Inferior parietal cortex (tissue), 1 donor: ENCODE data around the gene RIMS1.

ENCODE experiments used
- DNase-seq: peaks from one replicate; pipeline ENCODE4 v3.0.0-alpha.2; 2016; ENCODE audit errors: extremely low spot score

RIMS1 gene

DNA sequence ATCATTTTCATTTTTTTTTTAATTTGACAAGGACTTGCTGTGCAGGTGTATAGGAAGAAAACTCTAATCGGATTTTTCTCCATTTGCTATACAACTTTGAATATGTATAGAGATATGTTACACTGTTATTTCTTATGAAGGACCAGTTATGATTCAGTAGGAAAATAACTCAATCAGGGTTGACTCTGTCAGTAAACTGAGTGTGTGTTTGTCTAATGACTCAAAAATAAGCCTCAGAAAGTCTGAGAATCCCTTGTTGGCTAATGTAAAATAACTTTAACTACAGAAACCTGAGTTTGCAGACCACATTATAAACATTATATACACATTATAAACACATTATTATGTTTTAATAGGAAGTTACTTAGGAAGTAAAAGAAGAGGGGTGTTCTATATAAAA lies 352.6 kb downstream of the RIMS1 start:
- DNase-seq = no peak

DNA sequence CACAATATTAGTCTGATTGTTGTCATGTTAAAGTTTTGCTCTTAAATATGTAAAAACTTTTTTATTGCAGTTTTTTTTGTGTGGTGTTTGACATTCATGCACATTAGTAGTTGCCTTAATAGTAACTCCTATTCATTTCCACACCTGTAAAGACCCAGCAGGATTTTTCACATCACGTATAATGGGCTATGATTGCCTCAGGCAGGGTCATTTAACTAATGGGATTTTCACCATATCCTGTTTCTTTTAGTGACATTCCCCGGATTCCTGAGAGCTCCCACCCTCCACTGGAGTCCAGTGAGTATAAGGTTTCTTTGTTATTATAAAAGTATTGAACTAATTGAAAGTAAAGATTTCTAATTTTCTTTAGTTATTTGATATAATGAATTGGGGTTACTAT lies 359.2 kb downstream of the RIMS1 start:
- DNase-seq = no peak

DNA sequence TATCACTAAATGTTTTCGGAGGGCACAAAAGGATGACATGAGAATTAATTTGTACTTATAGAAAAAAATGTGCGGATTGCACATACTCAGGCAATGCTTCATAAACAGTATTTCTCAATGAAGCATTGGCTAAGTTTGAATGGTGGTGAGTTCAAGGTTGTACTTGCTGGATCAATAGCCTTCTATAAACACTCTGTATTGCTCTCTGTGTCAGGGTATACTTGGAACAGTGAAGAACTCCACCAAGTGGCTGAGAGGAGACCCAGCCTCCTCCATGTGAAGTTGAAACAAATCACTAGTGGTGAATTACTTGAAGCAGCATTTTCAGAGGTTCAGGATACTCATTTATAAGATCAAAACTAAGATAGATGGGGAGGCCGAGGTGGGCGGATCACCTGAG lies 360.6 kb downstream of the RIMS1 start:
- no peak for DNase-seq

DNA sequence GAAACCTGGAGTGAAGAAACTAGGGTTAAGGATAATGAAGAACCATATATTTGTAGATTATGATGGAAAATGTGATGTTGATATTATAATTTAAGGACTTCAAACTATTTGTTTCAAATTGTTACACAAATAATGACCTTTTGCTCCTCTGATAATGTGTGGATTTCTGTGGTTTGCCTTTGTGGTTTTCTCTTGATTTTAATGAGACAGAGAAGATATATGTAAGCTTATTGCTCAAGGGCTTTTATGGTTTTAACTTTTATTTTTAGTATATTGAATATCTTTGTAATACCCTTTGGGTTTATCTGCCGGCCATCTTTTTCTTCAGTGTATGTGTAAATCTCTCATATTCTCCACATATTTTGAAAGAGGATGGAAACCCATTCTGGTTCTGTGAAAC lies 362.3 kb downstream of the RIMS1 start:
- no peak for DNase-seq

DNA sequence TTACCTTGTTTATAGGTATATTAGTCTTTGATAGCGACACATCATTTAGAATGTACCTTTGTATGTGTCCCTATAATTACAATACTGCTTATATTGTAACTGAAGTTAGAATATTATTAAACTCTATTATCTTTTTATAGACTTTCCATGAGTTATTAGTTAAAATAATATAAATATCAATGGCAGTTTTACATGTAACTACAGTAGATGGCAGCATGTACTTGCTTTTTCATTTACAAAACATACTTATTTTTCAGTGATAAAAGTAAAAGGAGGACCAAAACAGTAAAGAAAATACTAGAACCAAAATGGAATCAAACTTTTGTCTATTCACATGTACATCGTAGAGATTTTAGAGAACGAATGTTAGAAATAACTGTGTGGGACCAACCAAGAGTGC lies 364.3 kb downstream of the RIMS1 start:
- no peak for DNase-seq

DNA sequence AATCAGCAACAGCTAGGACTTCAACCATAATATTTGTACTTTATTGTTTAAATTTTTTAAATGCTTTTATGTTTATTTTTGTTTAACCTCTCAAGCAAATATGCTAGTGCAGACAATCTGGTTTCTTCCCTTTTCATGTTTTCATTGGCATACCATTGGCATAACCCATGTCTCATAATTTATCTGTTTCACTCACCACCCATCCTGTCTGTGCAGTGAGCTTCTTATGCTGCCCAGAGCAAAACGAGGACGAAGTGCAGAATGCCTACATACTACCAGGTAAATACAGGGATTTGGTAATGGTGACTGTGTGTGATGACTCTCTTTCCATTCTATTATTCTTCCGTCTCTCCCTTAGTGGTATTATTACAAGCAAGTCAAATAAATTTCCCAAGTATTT lies 374.1 kb downstream of the RIMS1 start:
- DNase-seq = no peak

DNA sequence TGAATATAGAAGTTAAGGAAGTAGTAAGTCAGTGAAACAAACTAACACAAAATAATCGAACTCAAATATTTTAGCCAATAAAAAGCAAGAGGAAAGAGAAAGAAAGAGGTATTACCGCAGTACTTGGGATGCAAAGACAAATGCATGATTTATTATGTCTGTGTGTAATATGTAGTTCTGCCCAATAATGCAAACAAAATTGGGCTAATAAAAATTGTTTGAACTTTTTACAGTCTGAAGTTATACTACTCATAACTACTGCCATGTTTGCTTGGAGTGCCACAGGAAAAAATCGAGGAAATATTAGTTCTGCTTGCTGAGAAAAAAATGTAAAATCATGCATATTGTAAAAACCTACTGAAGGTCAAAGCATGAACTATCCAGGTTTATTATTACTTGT lies 375.2 kb downstream of the RIMS1 start:
- DNase-seq = no peak

DNA sequence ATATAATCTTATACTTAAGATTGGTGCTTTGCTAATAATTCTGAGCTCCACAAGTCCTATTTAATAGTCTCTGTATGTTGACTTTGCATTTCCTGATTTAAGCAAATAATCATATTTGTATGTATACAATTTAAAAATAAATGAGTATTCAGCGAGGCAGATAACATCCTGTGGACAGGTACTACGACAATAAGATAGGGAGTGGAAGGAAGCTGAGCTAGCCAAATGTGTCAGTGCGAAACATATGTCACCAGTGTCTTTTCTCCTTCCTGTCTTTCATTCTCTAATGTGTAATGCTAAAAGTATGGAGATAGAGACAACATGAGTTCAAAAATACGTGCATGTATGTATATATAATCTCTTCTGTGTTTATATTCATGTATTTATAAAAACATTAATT lies 375.9 kb downstream of the RIMS1 start:
- DNase-seq = no peak

DNA sequence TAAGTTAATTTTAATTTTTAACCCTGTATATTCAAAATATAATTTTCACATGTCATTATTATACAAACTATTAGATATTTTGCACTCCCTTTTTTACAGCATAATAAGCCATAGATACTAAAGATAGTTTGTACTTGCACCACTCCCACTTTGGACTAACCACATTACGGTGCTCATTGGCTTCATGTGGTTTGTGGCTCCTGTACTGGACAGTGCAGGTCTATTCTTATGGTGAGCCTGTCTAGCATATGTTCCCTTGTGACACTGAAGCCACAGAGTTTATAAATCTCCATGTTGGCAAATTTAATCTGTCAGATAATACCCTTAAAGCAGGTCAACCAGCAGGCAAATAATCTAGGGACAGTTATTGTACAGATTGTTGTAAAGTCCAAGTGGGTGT lies 381.1 kb downstream of the RIMS1 start:
- DNase-seq = no peak

DNA sequence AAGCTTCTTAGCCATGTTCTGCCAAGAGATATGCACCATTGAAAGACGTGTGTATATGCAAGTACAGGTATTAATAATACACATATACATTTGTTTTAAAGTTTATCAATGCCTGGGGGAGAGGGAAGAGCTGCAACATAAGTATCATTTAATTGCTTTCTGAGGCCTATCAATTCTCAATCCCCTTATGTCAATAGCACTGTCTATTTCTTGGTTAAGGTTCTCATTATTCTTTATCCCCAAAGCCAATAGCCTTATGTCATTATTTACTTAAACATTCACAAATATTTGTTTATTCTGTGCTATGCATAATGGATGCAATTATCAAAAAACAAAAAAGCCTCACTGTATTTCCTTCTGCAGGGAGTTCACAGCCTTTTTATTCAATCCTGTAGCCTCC lies 385.2 kb downstream of the RIMS1 start:
- no peak for DNase-seq

DNA sequence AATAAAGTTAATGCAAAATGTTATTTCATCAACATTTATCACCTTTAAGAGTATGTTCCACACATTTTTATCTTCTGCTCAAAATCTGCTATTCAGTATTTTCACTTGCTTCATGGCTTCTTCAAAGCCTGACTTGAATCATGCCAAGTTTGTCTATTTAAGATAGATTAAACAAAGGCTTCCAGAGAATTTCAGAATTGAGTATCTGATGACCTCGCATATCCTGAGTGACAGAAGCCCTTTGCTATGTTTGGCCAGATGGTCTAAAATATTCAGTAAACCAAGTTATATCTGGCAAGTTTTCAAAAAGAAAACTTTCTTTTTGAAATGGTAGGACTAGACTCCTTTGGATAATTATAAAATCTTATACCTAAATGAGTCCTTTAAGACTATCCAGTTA lies 386.6 kb downstream of the RIMS1 start:
- no peak for DNase-seq

DNA sequence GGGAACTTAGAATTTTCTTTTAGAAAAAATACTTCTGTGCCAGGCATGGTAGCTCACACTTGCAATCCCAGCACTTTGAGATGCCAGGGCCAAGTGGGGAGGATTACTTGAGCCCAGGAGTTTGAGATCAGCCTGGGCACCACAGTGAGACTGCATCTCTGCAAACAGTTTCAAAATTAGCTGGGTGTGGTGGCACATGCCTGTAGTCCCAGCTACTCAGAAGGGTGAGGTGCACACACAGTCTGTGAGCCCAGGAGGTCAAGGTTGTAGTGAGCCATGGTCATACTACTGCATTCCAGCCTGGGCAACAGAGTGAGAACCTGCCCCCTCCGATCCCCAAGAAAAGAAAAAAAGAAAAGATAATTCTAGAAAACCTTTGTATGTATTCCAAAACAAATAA lies 389.5 kb downstream of the RIMS1 start:
- DNase-seq = no peak

DNA sequence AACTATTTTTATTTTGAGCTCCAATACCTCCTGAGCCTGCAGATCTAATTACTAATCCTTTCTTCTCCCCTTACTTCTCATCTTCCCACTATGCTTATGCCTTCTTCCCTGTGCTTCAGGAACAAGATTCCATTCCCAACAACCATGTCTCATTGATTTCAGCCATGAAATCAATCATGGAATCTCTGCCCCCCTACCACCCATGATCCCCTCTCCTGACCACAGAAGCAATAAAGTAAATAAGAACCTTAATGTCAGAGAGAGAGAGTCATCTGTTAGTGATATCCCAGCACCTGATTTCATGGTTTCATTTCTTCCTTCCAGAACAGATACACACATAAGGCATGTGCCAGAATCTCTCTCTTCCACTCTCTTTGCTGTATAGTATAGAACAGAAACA lies 395.9 kb downstream of the RIMS1 start:
- no peak for DNase-seq

DNA sequence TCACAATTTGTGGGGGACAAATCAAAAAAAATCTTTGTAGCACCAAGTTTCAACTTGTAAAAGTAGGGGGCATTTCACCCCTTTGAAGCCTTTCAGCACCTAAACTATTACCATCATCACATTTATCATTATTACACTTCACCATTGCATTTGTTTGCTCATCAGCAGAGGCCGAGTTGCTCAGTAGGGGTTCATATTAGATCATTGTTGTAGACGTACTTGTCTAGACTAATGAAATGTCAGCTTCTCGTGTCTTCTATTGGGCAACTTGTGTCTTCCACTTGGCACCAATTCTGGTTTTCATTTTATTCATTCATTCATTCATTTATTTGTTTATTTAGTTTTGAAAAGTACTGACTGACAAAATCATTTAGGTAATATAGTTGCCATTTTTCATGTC lies 397.2 kb downstream of the RIMS1 start:
- no peak for DNase-seq

DNA sequence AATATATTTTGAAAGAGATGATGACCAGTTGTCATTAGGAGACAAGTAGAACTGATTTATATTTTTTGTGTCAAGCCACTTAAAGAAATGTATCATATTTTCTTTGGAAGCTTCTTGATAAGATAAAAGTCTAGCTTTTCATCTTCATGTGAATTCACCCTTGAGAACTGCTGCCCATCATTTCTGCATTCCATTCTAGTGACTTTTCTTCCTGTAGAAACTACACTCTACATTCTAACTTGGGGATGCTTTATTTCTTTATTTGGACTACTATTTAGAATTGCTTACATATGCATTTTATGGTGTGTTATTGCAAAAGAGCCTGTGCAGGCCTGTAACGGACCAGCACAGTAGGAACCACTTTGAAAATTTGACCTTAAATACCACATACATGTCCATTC lies 400.6 kb downstream of the RIMS1 start:
- DNase-seq = no peak

DNA sequence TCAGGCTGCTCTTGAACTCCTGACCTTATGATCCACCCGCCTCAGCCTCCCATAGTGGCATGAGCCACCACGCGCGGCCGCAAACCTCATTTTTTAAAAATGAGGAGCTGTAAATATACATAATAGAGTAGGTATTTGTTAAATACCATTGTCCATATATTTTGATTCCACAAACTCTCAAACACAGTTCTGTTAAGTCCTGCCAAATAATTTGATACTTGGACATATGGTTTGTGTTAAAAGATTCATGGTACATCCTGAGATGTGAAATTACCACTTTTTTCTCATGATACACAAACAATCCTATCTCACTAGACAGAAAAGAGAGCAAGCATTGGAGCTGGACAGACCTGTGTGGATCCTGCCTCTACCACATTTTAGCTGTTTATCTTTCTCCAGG lies 401.5 kb downstream of the RIMS1 start:
- DNase-seq = no peak

DNA sequence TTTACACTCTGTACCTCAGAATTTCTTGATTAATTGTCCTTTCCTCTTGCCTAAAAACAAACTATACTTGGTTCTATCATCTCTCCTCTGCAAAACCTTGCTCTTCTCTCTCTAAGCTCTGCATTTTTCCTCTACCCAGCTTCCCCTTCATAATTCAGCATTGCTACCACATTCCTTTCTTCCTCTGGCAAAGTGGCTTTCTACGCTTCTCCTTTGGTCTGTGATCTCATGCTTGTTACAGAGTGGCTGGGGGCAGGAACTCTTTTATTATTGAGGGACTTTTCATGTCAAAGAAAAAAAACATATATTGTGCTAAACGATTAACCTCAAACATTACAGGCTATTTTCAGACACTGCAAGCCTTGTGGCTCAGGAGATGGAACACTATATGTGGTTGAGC lies 402.2 kb downstream of the RIMS1 start:
- DNase-seq = no peak

DNA sequence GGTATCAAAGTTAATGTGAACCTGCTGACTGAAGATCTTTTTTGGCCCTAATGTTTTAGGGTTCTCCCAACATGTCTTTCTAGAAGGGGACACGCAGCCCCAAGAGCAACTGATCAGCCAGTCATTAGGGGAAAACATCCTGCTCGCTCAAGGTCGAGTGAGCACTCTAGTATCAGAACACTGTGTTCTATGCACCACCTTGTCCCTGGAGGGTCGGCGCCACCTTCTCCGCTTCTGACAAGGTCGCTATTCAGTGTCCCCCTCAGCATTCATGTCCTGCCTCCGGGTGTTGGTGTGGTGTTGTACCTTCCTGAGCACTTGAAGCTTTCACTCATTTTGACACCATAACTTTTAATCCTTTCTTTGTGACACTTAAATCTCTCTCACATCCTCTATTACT lies 404.3 kb downstream of the RIMS1 start:
- DNase-seq = no peak

DNA sequence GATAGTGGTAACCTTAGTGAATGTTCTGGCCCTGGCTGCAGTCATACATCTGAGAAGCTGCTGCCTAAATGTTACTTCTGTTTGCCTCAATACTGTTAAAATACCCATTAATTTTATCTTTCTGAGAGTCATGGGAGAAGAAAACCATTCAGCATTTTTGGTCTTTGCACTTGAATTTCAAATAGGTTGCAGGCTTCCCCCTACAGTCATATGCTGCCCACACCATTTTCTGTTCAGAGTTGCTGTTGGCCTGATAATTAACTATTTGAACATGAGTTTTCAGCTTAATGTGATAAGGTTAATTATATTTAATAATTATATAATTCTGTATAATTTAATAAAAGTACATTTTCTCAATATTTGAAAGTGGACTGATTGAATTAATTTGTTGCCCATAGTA lies 410.0 kb downstream of the RIMS1 start:
- DNase-seq = no peak

DNA sequence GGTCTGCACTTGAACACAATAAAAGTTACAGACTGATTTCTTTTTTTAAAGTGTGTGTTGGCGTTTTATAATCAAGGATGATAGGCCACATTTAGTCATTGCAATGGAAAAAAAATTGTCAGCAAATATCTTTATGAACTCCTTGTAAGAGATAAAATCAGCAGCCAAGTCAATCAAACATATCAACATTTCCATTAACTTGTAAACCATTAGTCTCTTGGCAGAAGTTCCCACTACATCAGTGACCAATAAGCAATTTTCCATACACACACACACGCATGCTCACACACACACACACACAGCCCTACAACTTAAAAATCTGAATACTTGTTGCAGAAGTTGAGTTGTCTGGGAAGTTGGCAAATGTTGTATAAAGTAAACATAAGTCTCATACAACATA lies 419.6 kb downstream of the RIMS1 start:
- no peak for DNase-seq

DNA sequence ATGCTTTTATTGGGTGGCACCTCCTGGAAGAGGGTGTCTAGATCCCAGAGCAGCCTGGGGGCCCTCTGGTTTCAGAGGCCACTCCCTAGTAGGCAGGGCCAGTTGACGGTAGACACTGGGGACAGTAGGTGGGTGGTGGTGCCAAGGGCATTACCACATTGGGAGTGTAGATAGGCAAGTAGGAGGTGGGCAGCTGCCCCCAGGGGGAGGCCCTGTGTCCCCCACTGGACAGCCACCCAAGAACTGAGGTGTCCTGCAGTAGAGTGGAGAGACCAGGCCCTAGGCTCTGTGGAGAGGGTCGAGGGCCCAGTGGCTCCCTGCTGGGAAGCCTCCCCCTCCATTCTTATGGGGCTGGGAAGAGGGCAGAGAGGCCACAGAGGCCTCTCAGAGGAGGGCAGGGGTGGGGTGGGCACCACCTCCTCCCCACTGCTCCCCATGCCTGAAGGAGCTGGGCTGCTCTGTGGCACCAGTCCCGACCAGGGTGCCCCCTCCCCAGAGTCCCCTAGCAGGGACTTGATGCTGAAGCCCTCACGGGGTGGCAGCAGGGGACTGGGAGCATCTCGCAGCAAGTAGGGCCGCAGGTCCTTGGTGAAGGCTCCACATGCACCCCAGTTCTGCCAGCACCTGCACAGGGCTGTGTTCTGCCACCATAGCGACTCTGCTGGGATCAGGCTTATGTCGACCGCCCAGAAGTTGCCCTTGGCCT lies 430.5 kb downstream of the RIMS1 start:
- DNase-seq = no peak

DNA sequence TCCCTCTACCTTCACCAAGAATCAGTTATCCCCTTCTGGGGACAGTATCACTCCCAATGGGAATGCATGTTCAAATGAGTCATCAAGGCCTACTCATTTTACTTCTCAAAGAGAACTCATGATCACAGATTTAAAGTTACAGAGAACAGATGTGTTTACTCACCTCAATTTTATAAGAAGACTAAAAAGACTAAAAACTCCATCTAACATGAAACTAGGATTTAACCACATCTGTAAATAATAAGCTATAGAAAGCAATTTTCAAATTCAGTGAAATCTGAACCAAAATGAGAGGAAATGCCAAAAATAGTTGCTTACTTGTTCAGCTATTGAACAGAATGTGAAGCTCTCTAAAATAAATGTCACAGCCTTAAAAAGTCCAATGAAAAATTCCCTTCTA lies 435.4 kb downstream of the RIMS1 start:
- DNase-seq = no peak

DNA sequence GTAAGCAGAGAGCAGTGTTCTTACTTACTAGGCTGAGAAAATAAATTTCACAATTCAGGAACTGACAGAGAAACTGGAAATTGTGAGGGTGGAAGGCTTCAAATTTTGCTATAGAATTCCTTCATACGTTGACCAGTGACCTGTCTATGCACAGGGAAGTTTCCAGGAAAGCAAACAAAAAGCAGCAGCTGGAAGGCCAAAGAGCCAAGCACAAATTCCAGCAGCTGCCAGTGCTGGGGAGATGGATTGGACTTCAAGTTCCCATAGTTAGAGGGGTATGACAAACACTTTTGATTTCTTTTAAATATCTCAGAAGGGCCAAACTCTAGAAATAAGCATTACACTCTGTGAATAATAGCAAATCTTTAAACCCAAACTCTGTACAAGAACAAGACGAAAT lies 436.4 kb downstream of the RIMS1 start:
- DNase-seq = no peak

DNA sequence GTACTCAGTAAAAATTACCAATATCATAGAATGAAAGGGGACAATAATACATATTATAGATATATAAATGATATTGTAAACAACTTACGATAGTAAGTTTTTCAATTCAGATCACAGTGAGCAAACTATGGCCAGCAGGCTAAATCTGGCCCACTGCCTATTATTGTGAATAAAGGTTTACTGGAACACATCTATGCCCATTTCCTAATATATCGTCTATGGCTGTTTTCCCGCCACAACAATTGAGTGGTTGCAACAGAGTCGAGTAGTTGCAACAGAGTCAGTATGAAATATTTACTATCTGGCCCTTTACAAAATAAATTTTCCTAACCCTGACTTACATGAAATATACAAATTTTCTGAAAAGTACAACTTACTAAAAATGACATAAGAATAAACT lies 438.2 kb downstream of the RIMS1 start:
- DNase-seq = no peak

DNA sequence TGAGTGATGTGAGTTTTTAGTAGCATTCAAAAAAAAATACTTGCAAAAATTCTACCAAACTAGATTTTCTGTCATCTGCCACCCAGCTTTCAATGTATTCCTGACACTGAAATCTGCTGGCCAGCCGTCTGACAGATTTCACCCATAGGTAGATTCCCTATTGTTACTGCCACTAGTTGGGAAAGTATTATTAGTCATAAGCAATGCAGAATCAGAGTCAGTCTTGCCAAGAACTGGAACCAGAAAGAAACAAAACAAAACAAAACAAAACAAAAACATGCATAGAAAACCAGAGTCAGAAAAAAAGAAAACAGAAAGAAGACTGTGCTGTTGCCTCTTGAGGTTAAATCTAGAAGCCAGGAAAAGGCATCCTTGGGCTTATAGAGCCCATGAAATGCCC lies 442.4 kb downstream of the RIMS1 start:
- no peak for DNase-seq
